Endothelial cell (in vitro differentiated cells): ENCODE results near the gene ALDH3B1. TPM values are rescaled to one million over a fixed set of nuclear protein-coding genes. Genes with fewer than 3 reads are reported as not detected.

Experiments
- DNase-seq: peaks from one replicate; pipeline ENCODE4 v3.0.0; 2021; ENCODE audit warnings: low spot score
- H3K27ac Mint-ChIP-seq: one replicate; pipeline ENCODE4 v1.8.0; 2021; ENCODE audit warnings: mixed read lengths, inconsistent platforms; ENCODE audit not compliant: unreplicated experiment
- H3K27me3 Mint-ChIP-seq: one replicate; pipeline ENCODE4 v1.8.0; 2021; ENCODE audit warnings: mild to moderate bottlenecking, moderate library complexity, mixed read lengths, inconsistent platforms; ENCODE audit not compliant: unreplicated experiment
- H3K36me3 Mint-ChIP-seq: one replicate; pipeline ENCODE4 v1.8.0; 2021; ENCODE audit warnings: mild to moderate bottlenecking, low read depth, mixed read lengths, inconsistent platforms; ENCODE audit not compliant: unreplicated experiment
- H3K4me1 Mint-ChIP-seq: one replicate; pipeline ENCODE4 v1.8.0; 2021; ENCODE audit warnings: mild to moderate bottlenecking, mixed read lengths, inconsistent platforms; ENCODE audit not compliant: unreplicated experiment
- H3K4me3 Mint-ChIP-seq: one replicate; pipeline ENCODE4 v1.8.0; 2021; ENCODE audit warnings: mild to moderate bottlenecking, mixed read lengths, inconsistent platforms; ENCODE audit not compliant: unreplicated experiment
- H3K9me3 Mint-ChIP-seq: one replicate; pipeline ENCODE4 v1.8.0; 2021; ENCODE audit warnings: mixed read lengths, inconsistent platforms; ENCODE audit not compliant: unreplicated experiment
- CTCF ChIP-seq: fragments of 200-600 bp; sonication (generic); IDR thresholded peaks from one replicate; pipeline ENCODE4 v1.5.0; 2021; ENCODE audit warnings: antibody characterized with exemption; ENCODE audit not compliant: unreplicated experiment
- total RNA-seq: library from RNA; stranded (reverse); fragmentation: NEBNext Ultra II Directional; extraction: Animal tissue kit (Norgen Biotek cat#: 25700); gene quantifications from one replicate; pipeline ENCODE4 v1.2.1, GENCODE V29; 2021; ENCODE audit not compliant: unreplicated experiment

ALDH3B1 gene
- total RNA-seq, 1 donor from 2014 or later = not detected

- peak overlapping the region; percentile 71 for H3K4me3 Mint-ChIP-seq
- no peaks in the 10 kb centered on the region for H3K9me3 Mint-ChIP-seq
- DNase-seq = no peak
- peaks cover 25% of the 10 kb centered on the region for H3K4me1 Mint-ChIP-seq
- H3K36me3 Mint-ChIP-seq = peaks cover 39% of the 10 kb centered on the region
- no peak for TF ChIP-seq CTCF
- H3K27ac Mint-ChIP-seq = peak overlapping the region; percentile 78
- peaks cover 27% of the 10 kb centered on the region for H3K27me3 Mint-ChIP-seq
Observed at GRCh38 chr11:68052137-68052873, 42.2 kb downstream of the ALDH3B1 start.

GRCh38 chr11:68053117-68053516, 43.0 kb downstream of the ALDH3B1 start:
- TF ChIP-seq CTCF = no peak
- H3K9me3 Mint-ChIP-seq = no peaks in the 10 kb centered on the region
- no peak for DNase-seq
- H3K36me3 Mint-ChIP-seq = peaks cover 45% of the 10 kb centered on the region
- H3K27ac Mint-ChIP-seq = peak overlapping the region; percentile 39
- H3K27me3 Mint-ChIP-seq = peaks cover 27% of the 10 kb centered on the region
- H3K4me1 Mint-ChIP-seq = peaks cover 26% of the 10 kb centered on the region
- peak overlapping the region; percentile 78 for H3K4me3 Mint-ChIP-seq

GRCh38 chr11:68053981-68054812, 44.1 kb downstream of the ALDH3B1 start:
- no peaks in the 10 kb centered on the region for H3K9me3 Mint-ChIP-seq
- peaks cover 25% of the 10 kb centered on the region for H3K27me3 Mint-ChIP-seq
- peak overlapping the region; percentile 21 for H3K4me3 Mint-ChIP-seq

GRCh38 chr11:68056317-68057285, 46.5 kb downstream of the ALDH3B1 start:
- H3K9me3 Mint-ChIP-seq = no peaks in the 10 kb centered on the region
- H3K36me3 Mint-ChIP-seq = peaks cover 57% of the 10 kb centered on the region
- H3K4me3 Mint-ChIP-seq = peak overlapping the region; percentile 18
- peaks cover 44% of the 10 kb centered on the region for H3K4me1 Mint-ChIP-seq
- H3K27me3 Mint-ChIP-seq = peaks cover 22% of the 10 kb centered on the region
- no peak for DNase-seq
- peak overlapping the region; percentile 66 for H3K27ac Mint-ChIP-seq
- TF ChIP-seq CTCF = no peak

More at GRCh38 chr11:68053981-68054812, 44.1 kb downstream of the ALDH3B1 start:
- H3K36me3 Mint-ChIP-seq = peaks cover 52% of the 10 kb centered on the region
- peaks cover 36% of the 10 kb centered on the region for H3K4me1 Mint-ChIP-seq
- no peak for DNase-seq
- H3K27ac Mint-ChIP-seq = peak overlapping the region; percentile 69
- TF ChIP-seq CTCF = no peak
